OCI-LY7 (cell line): ENCODE results near the gene IZUMO4. TPM values are rescaled to one million over a fixed set of nuclear protein-coding genes. Genes with fewer than 3 reads are reported as not detected.
A peak's percentile ranks its signal among the peaks of the same experiment; 100 is the strongest.

Source experiments
- BruUV-seq: library from RNA; stranded (reverse); fragments of 400-500 nt; replicated peaks from 2 replicates; lab custom pipeline; 2021; lab: Mats Ljungman, UMichigan
- CTCF ChIA-PET: fragments of 300-600 bp; sonication (Branson Sonifier 250); formaldehyde crosslinking; loops from one replicate; lab custom pipeline; 2022; ENCODE audit warnings: antibody characterized with exemption; ENCODE audit not compliant: unreplicated experiment; lab: Charles Lee
- POLR2A ChIA-PET: fragments of 300-600 bp; sonication (Branson Sonifier 250); formaldehyde crosslinking; loops from one replicate; lab custom pipeline; 2022; ENCODE audit warnings: antibody characterized with exemption; lab: Charles Lee
- DNase-seq: peaks from one replicate; pipeline ENCODE4 v3.0.0-alpha.2; 2015; ENCODE audit warnings: low spot score
- H2AFZ ChIP-seq: fragments of 200-600 bp; sonication (generic), shearing (Covaris generic); 2 replicates; pipeline ENCODE4 v1.6.1; 2014; ENCODE audit warnings: mild to moderate bottlenecking, antibody characterized with exemption, low read length, moderate library complexity
- H3K27ac ChIP-seq: fragments of 200-600 bp; sonication (generic); 2 replicates; pipeline ENCODE4 v1.5.1; 2014; ENCODE audit warnings: mixed run types, low read depth, mild to moderate bottlenecking, moderate library complexity, low read length, inconsistent platforms; ENCODE audit not compliant: poor library complexity, severe bottlenecking
- H3K36me3 ChIP-seq: fragments of 200-600 bp; sonication (generic); 2 replicates; pipeline ENCODE4 v1.6.1; 2014; ENCODE audit warnings: mild to moderate bottlenecking, antibody characterized with exemption, low read length, moderate library complexity, mixed read lengths; ENCODE audit not compliant: insufficient read depth
- H3K4me1 ChIP-seq: fragments of 200-600 bp; sonication (generic); 2 replicates; pipeline ENCODE4 v1.5.1; 2014; ENCODE audit warnings: mild to moderate bottlenecking, low read length; ENCODE audit not compliant: insufficient read depth, poor library complexity, severe bottlenecking
- H3K4me2 ChIP-seq: fragments of 200-600 bp; sonication (generic); 2 replicates; pipeline ENCODE4 v1.6.1; 2014; ENCODE audit warnings: mild to moderate bottlenecking, low read length
- H3K4me3 ChIP-seq: fragments of 200-600 bp; sonication (generic); 2 replicates; pipeline ENCODE4 v1.5.1; 2014; ENCODE audit warnings: mild to moderate bottlenecking, low read depth, low read length; ENCODE audit not compliant: poor library complexity, severe bottlenecking
- H3K79me2 ChIP-seq: fragments of 200-600 bp; sonication (generic); 2 replicates; pipeline ENCODE4 v1.6.1; 2016; ENCODE audit warnings: low read depth, mild to moderate bottlenecking, low read length, moderate library complexity, mixed read lengths; ENCODE audit not compliant: insufficient read depth
- H3K9me2 ChIP-seq: fragments of 200-600 bp; sonication (generic); 2 replicates; pipeline ENCODE4 v1.6.1; 2016; ENCODE audit warnings: mild to moderate bottlenecking, low read length, mixed read lengths; ENCODE audit not compliant: insufficient read depth
- H3K9me3 ChIP-seq: fragments of 200-600 bp; sonication (generic); 2 replicates; pipeline ENCODE4 v1.6.1; 2014; ENCODE audit warnings: mild to moderate bottlenecking, mixed run types, low read length, mixed read lengths
- H4K20me1 ChIP-seq: fragments of 200-600 bp; sonication (generic); 2 replicates; pipeline ENCODE4 v1.6.1; 2014; ENCODE audit warnings: mild to moderate bottlenecking, antibody characterized with exemption, low read length, moderate library complexity, mixed read lengths; ENCODE audit not compliant: insufficient read depth
- CTCF ChIP-seq: fragments of 200-600 bp; sonication (generic); conservative IDR thresholded peaks from 2 replicates; pipeline ENCODE4 v1.5.1; 2014; ENCODE audit warnings: mild to moderate bottlenecking, antibody characterized with exemption, low read length, moderate library complexity, mixed read lengths
- EZH2phosphoT487 ChIP-seq: fragments of 200-600 bp; sonication (generic); IDR thresholded peaks from 2 replicates; pipeline ENCODE4 v1.6.1; 2018; ENCODE audit warnings: low read depth, borderline replicate concordance, mild to moderate bottlenecking, mixed run types, antibody characterized with exemption, low read length, moderate library complexity, mixed read lengths
- intact Hi-C: fragments of 100-400 bp; cut with micrococcal nuclease; formaldehyde crosslinking; loops from one replicate; pipeline ENCODE4 v1.10.0; 2022; ENCODE audit not compliant: unreplicated experiment
- total RNA-seq, 2 experiments: library from RNA; depleted of rRNA in 1 of 2; stranded (reverse); fragments of >200 nt in 1 of 2; shearing (Covaris generic) in 1 of 2; gene quantifications; 2 replicates each; pipeline ENCODE4 v1.2.3, GENCODE V29; 2014 to 2022

IZUMO4 gene
- total RNA-seq, 2 experiments from 2014 or later: 7.3 to 12.9 TPM

- Histone ChIP-seq H3K27ac (peak overlapping the region; percentile 16), H3K9me3 (no peaks in the 10 kb centered on the region), H3K4me2 (peak overlapping the region; percentile 93), H3K9me2 (no peaks in the 10 kb centered on the region), H2AFZ (no peak overlapping the region), H3K4me3 (peak overlapping the region; percentile 98), H3K4me1 (peaks cover 59% of the 10 kb centered on the region), H4K20me1 (0 out of 2 replicates have a peak, but pooled peaks cover 6% of the 10 kb centered on the region), H3K36me3 (peaks cover 56% of the 10 kb centered on the region), H3K79me2 (peaks cover 30% of the 10 kb centered on the region)
- POLR2A ChIA-PET: no interaction called here
- no TSS peak for BruUV-seq
- TF ChIP-seq CTCF (no peak), EZH2phosphoT487 (no peak)
- CTCF ChIA-PET: no interaction called here
- intact Hi-C loops: no loop called here
- DNase-seq: no peak
These were observed 49.1 kb upstream of the IZUMO4 start for GRCh38 chr19:2047449-2048103.

- TF ChIP-seq CTCF (no peak), EZH2phosphoT487 (no peak)
- peaks cover 54% of the 10 kb centered on the region for H3K4me1 ChIP-seq
These were observed 48.4 kb upstream of the IZUMO4 start for GRCh38 chr19:2048104-2048958.

More at GRCh38 chr19:2048104-2048958, 48.4 kb upstream of the IZUMO4 start:
- H3K27ac ChIP-seq: peak overlapping the region; percentile 16
- H3K4me3 ChIP-seq: peak overlapping the region; percentile 98
- intact Hi-C loops: no loop called here
- peak overlapping the region; percentile 93 for H3K4me2 ChIP-seq
- ChIA-PET POLR2A (interaction anchor here (0.7 kb wide), 1 partner anchor 13 kb away, joined by 4 read pairs; no protein-coding TSS in a partner anchor), CTCF (interaction anchor here (0.6 kb wide), 1 partner anchor 421 kb away, joined by 12 read pairs; no protein-coding TSS in a partner anchor)
- H3K79me2 ChIP-seq: peaks cover 30% of the 10 kb centered on the region
- no peak for DNase-seq
- H3K9me3 ChIP-seq: no peaks in the 10 kb centered on the region
- peaks cover 49% of the 10 kb centered on the region for H3K36me3 ChIP-seq
- no peaks in the 10 kb centered on the region for H3K9me2 ChIP-seq
- 0 out of 2 replicates have a peak, but pooled peaks cover 6% of the 10 kb centered on the region for H4K20me1 ChIP-seq
- no TSS peak for BruUV-seq
- H2AFZ ChIP-seq: no peak overlapping the region
